ENCODE measurements around the gene NECAB3. TPM values are rescaled to one million over a fixed set of nuclear protein-coding genes. Genes with fewer than 3 reads are reported as not detected.
A peak's percentile ranks its signal among the peaks of the same experiment; 100 is the strongest.

NECAB3 gene
- total RNA-seq, 4 donors from 2014 or later = 26.1 to 180 (median 94.5) TPM

DNA sequence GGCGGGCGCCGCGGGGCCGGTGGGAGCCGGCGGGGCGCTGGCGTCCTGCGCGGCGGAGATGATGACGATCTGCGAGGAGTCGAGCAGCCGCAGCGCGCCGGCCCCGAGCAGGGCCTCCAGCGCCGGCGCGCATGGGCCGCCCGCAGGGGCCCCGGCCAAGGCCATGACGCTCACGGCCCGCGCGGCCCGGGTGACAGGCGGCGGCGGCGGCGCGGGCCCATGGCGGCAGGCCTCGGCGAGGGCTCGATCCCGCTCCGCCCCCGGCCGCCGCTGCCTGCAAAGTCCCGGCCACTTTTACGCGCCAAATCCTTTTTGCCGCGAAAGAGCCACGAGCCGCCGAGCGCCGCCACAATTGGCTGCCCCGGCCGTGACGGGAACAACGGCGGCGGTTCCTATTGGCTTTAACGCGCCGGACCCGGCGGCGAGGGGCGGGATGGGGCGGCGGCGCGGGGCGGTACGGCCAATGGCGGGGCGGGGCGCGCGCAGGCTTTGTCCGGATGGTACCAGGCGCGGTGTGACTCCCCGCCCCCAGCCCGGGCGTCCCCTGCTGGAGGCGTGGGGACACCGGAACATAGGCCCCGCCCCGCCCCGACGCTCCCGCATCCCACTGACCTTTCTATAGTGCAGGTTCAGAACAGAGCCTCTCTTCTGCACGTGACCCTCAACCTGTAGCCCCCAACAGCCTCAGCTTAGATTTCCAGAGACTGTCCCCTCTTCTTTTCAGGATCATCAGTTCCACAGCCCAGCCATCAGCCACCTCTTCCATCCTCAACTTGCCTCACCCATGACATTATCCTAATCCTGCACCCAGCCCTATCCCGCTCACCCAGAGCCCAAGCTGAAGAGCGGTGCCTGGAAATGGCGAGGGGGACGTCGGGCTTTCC lies 12.1 kb upstream of the NECAB3 start, which contains the start of gene E2F1:
TSS of gene E2F1 (minus strand) at position 286 of the 884 bp plus-strand sequence. CDS start at position 165, 121 bp downstream.
- in situ Hi-C loops (cut with MboI; ENCODE audit: low pct_ligation_motif_present in 1 of 4, low pct_unique_long_range_greater_than_20kb in 1 of 4, low sequenced_read_pairs in 3 of 4) = no loop called here
- TF ChIP-seq POLR2AphosphoS5 (IDR thresholded peaks at IDR 0.05) (peak in 2 of 3 donors; percentile 40 to 42), EP300 (IDR thresholded peaks at IDR 0.05; ENCODE audit: low read depth) (no peak), POLR2A (IDR thresholded peaks at IDR 0.05) (no peak)
- TF ChIP-seq, protein P1, sequence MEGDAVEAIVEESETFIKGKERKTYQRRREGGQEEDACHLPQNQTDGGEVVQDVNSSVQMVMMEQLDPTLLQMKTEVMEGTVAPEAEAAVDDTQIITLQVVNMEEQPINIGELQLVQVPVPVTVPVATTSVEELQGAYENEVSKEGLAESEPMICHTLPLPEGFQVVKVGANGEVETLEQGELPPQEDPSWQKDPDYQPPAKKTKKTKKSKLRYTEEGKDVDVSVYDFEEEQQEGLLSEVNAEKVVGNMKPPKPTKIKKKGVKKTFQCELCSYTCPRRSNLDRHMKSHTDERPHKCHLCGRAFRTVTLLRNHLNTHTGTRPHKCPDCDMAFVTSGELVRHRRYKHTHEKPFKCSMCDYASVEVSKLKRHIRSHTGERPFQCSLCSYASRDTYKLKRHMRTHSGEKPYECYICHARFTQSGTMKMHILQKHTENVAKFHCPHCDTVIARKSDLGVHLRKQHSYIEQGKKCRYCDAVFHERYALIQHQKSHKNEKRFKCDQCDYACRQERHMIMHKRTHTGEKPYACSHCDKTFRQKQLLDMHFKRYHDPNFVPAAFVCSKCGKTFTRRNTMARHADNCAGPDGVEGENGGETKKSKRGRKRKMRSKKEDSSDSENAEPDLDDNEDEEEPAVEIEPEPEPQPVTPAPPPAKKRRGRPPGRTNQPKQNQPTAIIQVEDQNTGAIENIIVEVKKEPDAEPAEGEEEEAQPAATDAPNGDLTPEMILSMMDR (IDR thresholded peaks at IDR 0.05) = peak in 4 of 5 experiments; percentile 36 to 56 (median 44)
- Histone ChIP-seq H3K27ac (peak within 1 kb of the TSS; percentile 54 to 73 (median 66)), H3K4me3 (peak within 1 kb of the TSS in 3 of 4 donors; percentile 46 to 54 (median 51)), H3K36me3 (no peaks in the 10 kb centered on the region), H3K9me3 (no peaks in the 10 kb centered on the region), H3K4me1 (peaks cover 9 to 20% (median 16%) of the 10 kb centered on the region in 4 donors), H3K27me3 (no peaks in the 10 kb centered on the region)
- intact Hi-C loops (cut with DNase I; ENCODE audit: low total_unique reads) = no loop called here
- peak; percentile 97 for DNase-seq
- WGBS, 2 donors (ENCODE audit: low coverage in 1 of 2) = 2 to 50% methylated on average over 1 to 62 of the region's 101 CpGs

DNA sequence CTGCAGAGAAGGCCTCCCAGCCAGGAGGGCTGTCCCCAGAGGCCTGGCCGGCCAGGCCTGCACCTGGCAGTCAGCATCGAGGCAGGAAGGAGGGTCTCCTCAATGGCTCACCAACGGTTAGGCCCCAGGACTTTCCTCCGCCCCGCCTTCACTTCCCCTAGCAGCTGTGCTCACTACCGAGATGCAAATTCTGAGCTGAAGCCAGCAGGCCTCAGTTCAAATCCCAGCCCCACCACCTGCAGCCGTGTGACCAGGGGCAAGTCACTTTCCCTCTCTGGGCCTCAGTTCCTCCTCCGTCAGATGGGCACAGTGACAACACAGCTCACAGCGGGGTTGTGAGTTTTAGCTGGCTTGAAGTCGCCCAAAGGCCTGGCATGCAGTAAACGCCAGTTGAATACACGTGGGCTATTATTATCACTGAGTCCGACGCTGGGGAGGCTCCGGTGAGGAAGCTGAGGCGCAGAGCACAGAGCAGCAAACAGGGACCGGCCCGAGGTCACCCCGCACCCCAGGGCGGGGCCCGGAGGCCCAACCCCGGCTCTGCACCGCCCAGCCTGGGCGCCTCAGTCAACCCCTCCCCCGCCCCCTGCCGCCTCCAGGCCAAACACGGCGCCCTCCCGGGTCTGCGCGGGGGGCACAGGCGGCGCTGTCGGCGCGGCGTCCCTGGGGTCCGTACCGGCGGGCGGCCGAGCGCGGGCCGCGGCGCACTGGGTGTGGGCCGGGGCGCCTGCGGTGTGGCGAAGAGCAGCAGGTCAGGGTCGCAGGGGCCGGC lies 11.3 kb upstream of the NECAB3 start:
- no peaks in the 10 kb centered on the region for H3K9me3 ChIP-seq
- H3K36me3 ChIP-seq = no peaks in the 10 kb centered on the region
- TF ChIP-seq POLR2A (IDR thresholded peaks at IDR 0.05) (no peak), EP300 (IDR thresholded peaks at IDR 0.05; ENCODE audit: low read depth) (no peak), POLR2AphosphoS5 (IDR thresholded peaks at IDR 0.05) (no peak)
- TF ChIP-seq, protein P1 (IDR thresholded peaks at IDR 0.05) = no peak
- DNase-seq = peak; percentile 72
- H3K4me3 ChIP-seq = peak overlapping the region in 3 of 4 donors; percentile 46 to 54 (median 51)
- H3K27me3 ChIP-seq = no peaks in the 10 kb centered on the region
- peaks cover 9 to 20% (median 16%) of the 10 kb centered on the region in 4 donors for H3K4me1 ChIP-seq
- H3K27ac ChIP-seq = peak overlapping the region; percentile 39 to 73 (median 66)
- 0% methylated on average over 36 of the region's 53 CpGs; no CpG with 5 or more reads in 1 of the 2 donors for WGBS, 2 donors (ENCODE audit: low coverage in 1 of 2)
- in situ Hi-C loops (cut with MboI; ENCODE audit: low pct_ligation_motif_present in 1 of 4, low pct_unique_long_range_greater_than_20kb in 1 of 4, low sequenced_read_pairs in 3 of 4) (no loop called here), intact Hi-C loops (cut with DNase I; ENCODE audit: low total_unique reads) (no loop called here)

DNA sequence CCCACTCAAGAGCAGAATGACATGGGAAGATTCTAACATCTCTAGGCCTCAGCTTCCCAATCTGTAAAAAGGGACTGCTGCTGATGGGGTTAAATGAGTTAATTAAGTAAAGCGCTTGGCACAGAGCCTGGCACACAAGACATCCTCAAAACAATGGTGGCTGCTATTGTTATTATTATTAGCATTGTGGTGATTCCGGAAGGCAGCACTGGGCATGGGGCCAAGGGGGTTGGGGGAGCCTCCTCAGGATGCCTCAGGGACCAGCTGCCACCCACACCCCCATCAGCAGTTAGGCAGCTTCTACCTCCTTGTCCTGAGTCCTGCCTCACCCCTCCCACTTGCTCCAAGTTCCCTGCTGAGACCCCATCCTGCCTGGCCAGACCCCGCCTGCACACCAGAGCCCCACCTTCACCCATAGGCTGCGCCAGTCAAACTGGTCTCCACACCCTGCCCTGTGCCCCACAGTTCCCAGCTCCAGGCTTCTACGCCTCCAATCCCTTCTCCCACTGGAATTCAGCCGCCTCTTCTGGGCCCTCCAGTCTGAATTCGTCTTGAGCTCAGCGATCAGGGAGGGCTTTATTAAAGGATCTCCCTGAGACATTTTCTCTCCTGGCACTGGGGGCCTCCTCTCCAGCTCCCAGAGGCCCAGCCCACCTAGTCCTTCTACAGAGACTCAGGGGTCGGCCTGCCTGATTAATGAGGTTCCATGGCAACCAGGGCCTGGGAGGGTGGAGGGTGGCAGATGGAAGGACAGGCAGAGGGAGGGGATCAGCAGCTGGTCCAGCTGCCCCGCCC lies 10.5 kb upstream of the NECAB3 start:
- DNase-seq = no peak
- WGBS, 2 donors (ENCODE audit: low coverage in 1 of 2) = 20 to 29% methylated on average over 4 to 9 of the region's 10 CpGs
- no peaks in the 10 kb centered on the region for H3K36me3 ChIP-seq
- in situ Hi-C loops (cut with MboI; ENCODE audit: low pct_ligation_motif_present in 1 of 4, low pct_unique_long_range_greater_than_20kb in 1 of 4, low sequenced_read_pairs in 3 of 4) (no loop called here), intact Hi-C loops (cut with DNase I; ENCODE audit: low total_unique reads) (no loop called here)
- H3K9me3 ChIP-seq = no peaks in the 10 kb centered on the region
- peak overlapping the region in 1 of 4 donors; percentile 54 for H3K4me3 ChIP-seq
- TF ChIP-seq, protein P1 (IDR thresholded peaks at IDR 0.05) = no peak
- no peak for TF ChIP-seq POLR2AphosphoS5 (IDR thresholded peaks at IDR 0.05)
- no peak for TF ChIP-seq POLR2A (IDR thresholded peaks at IDR 0.05)
- no peak for TF ChIP-seq EP300 (IDR thresholded peaks at IDR 0.05; ENCODE audit: low read depth)
- peak overlapping the region; percentile 39 to 73 (median 66) for H3K27ac ChIP-seq
- H3K27me3 ChIP-seq = no peaks in the 10 kb centered on the region
- H3K4me1 ChIP-seq = peaks cover 9 to 20% (median 16%) of the 10 kb centered on the region in 4 donors

Data from transverse colon (tissue), 4 donors.